ENCODE results near the gene NMB.

GRCh38 chr15:84633311-84634227 lies 24.4 kb downstream of the NMB start:
- TF ChIP-seq POLR2A (IDR thresholded peaks at IDR 0.05): peak in 1 of 2 donors; percentile 27
- no peak for TF ChIP-seq CTCF (IDR thresholded peaks at IDR 0.05)

Data from thyroid gland (tissue), 4 donors.